K562 (cell line): ENCODE measurements around the gene PSME4. TPM values are rescaled to one million over a fixed set of nuclear protein-coding genes. Genes with fewer than 3 reads are reported as not detected.

Source experiments
- ARID1B ChIP-seq: fragments of 450-650 bp; IDR thresholded peaks from 2 replicates; pipeline ENCODE4 v1.6.1; 2016; ENCODE audit warnings: antibody characterized with exemption, mild to moderate bottlenecking, inconsistent platforms
- ATF3 ChIP-seq, 2 experiments: fragments of 450-650 bp in 1 of 2; sonication (generic) in 1 of 2; formaldehyde crosslinking in 1 of 2; IDR thresholded peaks in 1 of 2; conservative IDR thresholded peaks in 1 of 2; 2 replicates each; pipeline versions ENCODE4 v1.6.1 to v1.8.1; 2016 to 2023; ENCODE audit warnings: mild to moderate bottlenecking in 2 of 2, moderate library complexity in 2 of 2, inconsistent platforms in 1 of 2, missing genetic modification reagents in 1 of 2
- C11orf30 ChIP-seq: fragments of 450-650 bp; IDR thresholded peaks from 2 replicates; pipeline ENCODE4 v1.6.1; 2016; ENCODE audit warnings: low read depth, mild to moderate bottlenecking
- DACH1 ChIP-seq: fragments of 450-650 bp; IDR thresholded peaks from 2 replicates; pipeline ENCODE4 v1.6.1; 2018; ENCODE audit not compliant: partially characterized antibody
- DPF2 ChIP-seq: fragments of 450-650 bp; IDR thresholded peaks from 2 replicates; pipeline ENCODE4 v1.6.1; 2016
- E2F6 ChIP-seq, 2 experiments: IDR thresholded peaks; 2 replicates each; pipeline ENCODE4 v1.6.1; 2011; ENCODE audit warnings: borderline replicate concordance in 1 of 2, control low read depth in 1 of 2, low read depth in 1 of 2, low read length in 1 of 2, mild to moderate bottlenecking in 1 of 2, mixed read lengths in 1 of 2, moderate library complexity in 1 of 2; ENCODE audit not compliant: insufficient read depth in 1 of 2, insufficient read length in 1 of 2, poor library complexity in 1 of 2, severe bottlenecking in 1 of 2; ENCODE audit errors: extremely low read depth in 1 of 2
- EP300 ChIP-seq: IDR thresholded peaks from 2 replicates; pipeline ENCODE4 v1.6.1; 2012; ENCODE audit warnings: low read length, improper control_type of control experiment
- FOSL1 ChIP-seq: fragments of 200-800 bp; sonication (Bioruptor generic); conservative IDR thresholded peaks from 2 replicates; pipeline ENCODE4 v1.6.1; 2016; ENCODE audit warnings: missing genetic modification characterization, missing compliant biosample characterization
- FOXO4 ChIP-seq: fragments of 450-650 bp; formaldehyde crosslinking; IDR thresholded peaks from 2 replicates; pipeline ENCODE4 v1.4.0; 2020; ENCODE audit warnings: mild to moderate bottlenecking, moderate library complexity
- HDAC1 ChIP-seq, 2 experiments: fragments of 450-650 bp; IDR thresholded peaks; 2 replicates each; pipeline ENCODE4 v1.6.1; 2016 to 2017; ENCODE audit warnings: inconsistent platforms in 1 of 2, mild to moderate bottlenecking in 1 of 2, moderate library complexity in 1 of 2
- HMBOX1 ChIP-seq: sonication (generic); IDR thresholded peaks from 2 replicates; pipeline ENCODE4 v1.6.1; 2016
- JUN ChIP-seq, 2 experiments: sonication (generic) in 1 of 2; formaldehyde crosslinking in 1 of 2; IDR thresholded peaks; 2 replicates each; pipeline versions ENCODE4 v1.6.1 to v1.8.0; 2012 to 2022; ENCODE audit warnings: borderline replicate concordance in 2 of 2, mild to moderate bottlenecking in 2 of 2, improper control_type of control experiment in 1 of 2, low read depth in 1 of 2, low read length in 1 of 2, missing genetic modification reagents in 1 of 2
- JUND ChIP-seq, 2 experiments: IDR thresholded peaks; 2 replicates in 1 of 2; 3 replicates in 1 of 2; pipeline ENCODE4 v1.6.1; 2011; ENCODE audit warnings: borderline replicate concordance in 2 of 2, low read depth in 2 of 2, low read length in 2 of 2, improper control_type of control experiment in 1 of 2, missing biosample characterization in 1 of 2, missing genetic modification characterization in 1 of 2, missing genetic modification reagents in 1 of 2
- MNT ChIP-seq, 2 experiments: fragments of 450-650 bp; conservative IDR thresholded peaks; 2 replicates each; pipeline ENCODE4 v1.6.1; 2017; ENCODE audit warnings: mild to moderate bottlenecking in 2 of 2, moderate library complexity in 2 of 2
- RCOR1 ChIP-seq, 2 experiments: IDR thresholded peaks; 2 replicates each; pipeline ENCODE4 v1.6.1; 2012; ENCODE audit warnings: low read depth in 2 of 2, low read length in 2 of 2, borderline replicate concordance in 1 of 2, improper control_type of control experiment in 1 of 2
- SMARCE1 ChIP-seq: fragments of 450-650 bp; IDR thresholded peaks from 2 replicates; pipeline ENCODE4 v1.7.1; 2016; ENCODE audit warnings: mild to moderate bottlenecking
- ZNF316 ChIP-seq: fragments of 450-650 bp; IDR thresholded peaks from 2 replicates; pipeline ENCODE4 v1.6.1; 2016
- ZNF785 ChIP-seq: fragments of 250-450 bp; sonication (Bioruptor Pico); IDR thresholded peaks from 2 replicates; pipeline ENCODE4 v1.4.0; 2020; ENCODE audit warnings: mild to moderate bottlenecking
- polyA plus RNA-seq, 8 experiments: library from polyadenylated mRNA; depleted of rRNA in 4 of 8; stranded (reverse) in 5 of 8; unstranded in 3 of 8; fragments of >200 nt; fragmentation: Nextera tagmentation in 2 of 8; fragmentation: Illumina TruSeq in 1 of 8; extraction: Ambion mirVana in 2 of 8; extraction: Trizol in 1 of 8; gene quantifications; 2 replicates each; pipeline versions ENCODE4 v1.2.1 to v1.2.3, GENCODE V29; 2011 to 2014; ENCODE audit warnings: inconsistent platforms in 1 of 8, missing spikeins in 1 of 8
- total RNA-seq, 7 experiments: library from RNA; depleted of rRNA in 6 of 7; stranded (reverse); fragments of >200 nt in 6 of 7; fragmentation: Illumina TruSeq in 2 of 7; extraction: Trizol in 2 of 7; gene quantifications; 2 replicates each; pipeline versions ENCODE4 v1.2.1 to v1.2.3, GENCODE V29; 2011 to 2021; ENCODE audit warnings: low replicate concordance in 1 of 7

PSME4 gene
- total and polyA plus RNA-seq, 9 of the 15 experiments (the other 6 are each of a cell fraction or from before 2014, with no cell fraction given), result 24.3 to 77.8 (median 40.5) TPM

- TF ChIP-seq MNT (conservative IDR thresholded peaks at IDR 0.05) (peak; percentile 42 to 71; a peak in 3 of 4 replicates), DACH1 (peak; percentile 50), DPF2 (peak; percentile 82), C11orf30 (peak; percentile 97), SMARCE1 (peak; percentile 49; the same call in 1 of the 2 replicates), EP300 (peak; percentile 67), JUND (IDR thresholded peaks at IDR 0.05; ENCODE audit: borderline replicate concordance, low read depth, low read length) (peak; percentile 94), JUND (tag; IDR thresholded peaks at IDR 0.05; ENCODE audit: borderline replicate concordance, low read depth, low read length) (peak; percentile 82; the same call in 2 of the 3 replicates), ZNF316 (peak; percentile 98), JUN (IDR thresholded peaks at IDR 0.05; ENCODE audit: borderline replicate concordance, low read depth, low read length) (peak; percentile 79), JUN (CRISPR knock-in tag; IDR thresholded peaks at IDR 0.05; ENCODE audit: borderline replicate concordance) (no peak), ARID1B (peak; percentile 69), ZNF785 (CRISPR knock-in tag) (no peak), HMBOX1 (peak; percentile 81), FOXO4 (no peak), HDAC1 (IDR thresholded peaks at IDR 0.05) (0 out of 4 replicates have a peak, but pooled peaks of 1 of the 2 experiments have one; percentile 16), ATF3 (IDR thresholded peaks at IDR 0.05) (peak; percentile 93), ATF3 (CRISPR knock-in tag; conservative IDR thresholded peaks at IDR 0.05) (no peak), E2F6 (IDR thresholded peaks at IDR 0.05; ENCODE audit: borderline replicate concordance in 1 of 2, extremely low read depth in 1 of 2, insufficient read depth in 1 of 2, insufficient read length in 1 of 2, low read depth in 1 of 2, low read length in 1 of 2, poor library complexity in 1 of 2, severe bottlenecking in 1 of 2) (no peak), FOSL1 (tag) (peak; percentile 91), RCOR1 (IDR thresholded peaks at IDR 0.05; ENCODE audit: borderline replicate concordance in 1 of 2, low read depth in 2 of 2, low read length in 2 of 2) (peak in 1 of 2 experiments; percentile 62; a peak in 1 of 4 replicates)
Measured at GRCh38 chr2:53969285-53969967, 1.4 kb downstream of the PSME4 start (continued).
